ENCODE data around the gene TNK1. TPM values are rescaled to one million over a fixed set of nuclear protein-coding genes. Genes with fewer than 3 reads are reported as not detected.

TNK1 gene
- polyA plus RNA-seq, 1 donor from 2014 or later, result 0.83 TPM

GRCh38 chr17:7396147-7396546 lies 15.3 kb downstream of the TNK1 start:
- Histone ChIP-seq H3K27ac (ENCODE audit: low read length) (no peak overlapping the region), H4K20me1 (ENCODE audit: insufficient read depth) (no peaks in the 10 kb centered on the region), H3K9me3 (ENCODE audit: low read length) (no peaks in the 10 kb centered on the region), H3F3A (ENCODE audit: insufficient read depth, low read length, poor library complexity, severe bottlenecking) (no peaks in the 10 kb centered on the region), H3K36me3 (ENCODE audit: insufficient read depth, low read length) (no peaks in the 10 kb centered on the region), H3K9me2 (ENCODE audit: insufficient read depth, low read length) (no peaks in the 10 kb centered on the region), H2AFZ (ENCODE audit: low read depth, low read length) (no peak overlapping the region), H3K27me3 (ENCODE audit: insufficient read depth, low read depth, low read length) (no peaks in the 10 kb centered on the region), H3K4me3 (ENCODE audit: low read length) (no peak overlapping the region), H3K4me2 (ENCODE audit: low read length) (no peak overlapping the region), H3K9ac (ENCODE audit: low read length) (no peak overlapping the region), H3K79me2 (replicated peaks; ENCODE audit: insufficient read depth, low read length) (no peaks in the 10 kb centered on the region)
- TF ChIP-seq EP300 (conservative IDR thresholded peaks at IDR 0.05; ENCODE audit: poor library complexity, severe bottlenecking), result no peak
- TF ChIP-seq SMC3 (conservative IDR thresholded peaks at IDR 0.05; ENCODE audit: poor library complexity), result no peak
- TF ChIP-seq REST (IDR thresholded peaks at IDR 0.05; ENCODE audit: borderline replicate concordance), result no peak
- TF ChIP-seq TAF1 (IDR thresholded peaks at IDR 0.05; ENCODE audit: low read depth), result no peak
- TF ChIP-seq EZH2 (IDR thresholded peaks at IDR 0.05; ENCODE audit: borderline replicate concordance, insufficient read depth, low read length, poor library complexity, severe bottlenecking), result no peak
- TF ChIP-seq CTCF (IDR thresholded peaks at IDR 0.05; ENCODE audit: poor library complexity, severe bottlenecking), result no peak
- TF ChIP-seq MXI1 (conservative IDR thresholded peaks at IDR 0.05; ENCODE audit: poor library complexity, severe bottlenecking), result no peak
- TF ChIP-seq RAD21 (conservative IDR thresholded peaks at IDR 0.05), result no peak
- TF ChIP-seq POLR2AphosphoS5 (IDR thresholded peaks at IDR 0.05), result no peak

GRCh38 chr17:7398612-7399011 lies 17.7 kb downstream of the TNK1 start:
- H3K27me3 ChIP-seq (ENCODE audit: insufficient read depth, low read depth, low read length), result no peaks in the 10 kb centered on the region
- no peak overlapping the region for H3K27ac ChIP-seq (ENCODE audit: low read length)
- no peak overlapping the region for H2AFZ ChIP-seq (ENCODE audit: low read depth, low read length)
- H3K4me3 ChIP-seq (ENCODE audit: low read length), result no peak overlapping the region
- no peak overlapping the region for H3K9ac ChIP-seq (ENCODE audit: low read length)
- H4K20me1 ChIP-seq (ENCODE audit: insufficient read depth), result no peaks in the 10 kb centered on the region
- no peaks in the 10 kb centered on the region for H3K36me3 ChIP-seq (ENCODE audit: insufficient read depth, low read length)
- no peaks in the 10 kb centered on the region for H3K9me3 ChIP-seq (ENCODE audit: low read length)
- no peaks in the 10 kb centered on the region for H3K9me2 ChIP-seq (ENCODE audit: insufficient read depth, low read length)
- TF ChIP-seq SMC3 (conservative IDR thresholded peaks at IDR 0.05; ENCODE audit: poor library complexity) (no peak), POLR2AphosphoS5 (IDR thresholded peaks at IDR 0.05) (no peak), TAF1 (IDR thresholded peaks at IDR 0.05; ENCODE audit: low read depth) (no peak), REST (IDR thresholded peaks at IDR 0.05; ENCODE audit: borderline replicate concordance) (no peak), EP300 (conservative IDR thresholded peaks at IDR 0.05; ENCODE audit: poor library complexity, severe bottlenecking) (no peak), MXI1 (conservative IDR thresholded peaks at IDR 0.05; ENCODE audit: poor library complexity, severe bottlenecking) (no peak), CTCF (IDR thresholded peaks at IDR 0.05; ENCODE audit: poor library complexity, severe bottlenecking) (no peak), EZH2 (IDR thresholded peaks at IDR 0.05; ENCODE audit: borderline replicate concordance, insufficient read depth, low read length, poor library complexity, severe bottlenecking) (no peak), RAD21 (conservative IDR thresholded peaks at IDR 0.05) (no peak)
- no peak overlapping the region for H3K4me2 ChIP-seq (ENCODE audit: low read length)
- peaks cover 5% of the 10 kb centered on the region for H3F3A ChIP-seq (ENCODE audit: insufficient read depth, low read length, poor library complexity, severe bottlenecking)
- H3K79me2 ChIP-seq (replicated peaks; ENCODE audit: insufficient read depth, low read length), result peaks cover 3% of the 10 kb centered on the region

Data from neural cell (in vitro differentiated cells).